Stimulated activated CD8-positive, alpha-beta memory T cell treated with anti-CD3 and anti-CD28 coated beads, Interleukin-7, amount 100 ng/mL, for 24 hours (primary cell): ENCODE data around the gene OR4C6.

Source experiments
- DNase-seq: peaks from one replicate; pipeline ENCODE4 v3.0.0-alpha.2; 2020; ENCODE audit warnings: low read depth

Gene OR4C6

GRCh38 chr11:55661901-55662300 lies at the start of gene OR4C6:
TSS of gene OR4C6 (plus strand) at chr11:55662201. CDS start at chr11:55665167, 2,966 bp downstream.
- no peak for DNase-seq

GRCh38 chr11:55624531-55624930 lies 37.5 kb upstream of the OR4C6 start:
- DNase-seq, result no peak

GRCh38 chr11:55634813-55635212 lies 27.2 kb upstream of the OR4C6 start, which contains the start of gene OR4P4:
TSS of gene OR4P4 (plus strand) at chr11:55635113.
- DNase-seq, result no peak

GRCh38 chr11:55648027-55648426 lies 14.0 kb upstream of the OR4C6 start, which contains the start of gene OR4S2:
TSS of gene OR4S2 (plus strand) at chr11:55648327. CDS start at chr11:55650904, 2,577 bp downstream.
- DNase-seq, result no peak

- DNase-seq, result no peak
Observed at GRCh38 chr11:55652560-55652959, 9.4 kb upstream of the OR4C6 start.

- DNase-seq, result no peak
Observed at GRCh38 chr11:55655096-55655495, 6.9 kb upstream of the OR4C6 start.

- no peak for DNase-seq
Observed at GRCh38 chr11:55658031-55658573, 3.9 kb upstream of the OR4C6 start.

GRCh38 chr11:55658608-55659007 lies 3.4 kb upstream of the OR4C6 start:
- no peak for DNase-seq

DNA sequence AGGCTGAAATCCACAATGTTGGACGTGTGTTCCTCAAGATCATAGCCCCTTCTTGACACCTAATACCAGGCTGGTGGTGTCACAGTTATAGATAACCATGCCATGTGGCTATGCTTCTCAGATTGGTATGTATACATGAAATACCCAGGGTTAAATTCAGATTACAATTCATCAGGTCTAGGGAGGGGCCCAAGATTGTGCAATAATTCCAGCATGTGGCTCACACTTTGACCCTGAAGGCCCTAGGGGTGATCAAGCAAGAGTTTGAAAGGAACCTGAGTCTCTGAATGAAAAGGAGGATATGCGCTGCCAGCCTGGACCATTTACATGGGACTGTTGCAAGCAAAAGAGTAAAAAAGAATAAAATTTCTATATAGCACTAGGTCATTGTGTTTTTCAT lies 7.4 kb downstream of the OR4C6 start:
- DNase-seq, result no peak

DNA sequence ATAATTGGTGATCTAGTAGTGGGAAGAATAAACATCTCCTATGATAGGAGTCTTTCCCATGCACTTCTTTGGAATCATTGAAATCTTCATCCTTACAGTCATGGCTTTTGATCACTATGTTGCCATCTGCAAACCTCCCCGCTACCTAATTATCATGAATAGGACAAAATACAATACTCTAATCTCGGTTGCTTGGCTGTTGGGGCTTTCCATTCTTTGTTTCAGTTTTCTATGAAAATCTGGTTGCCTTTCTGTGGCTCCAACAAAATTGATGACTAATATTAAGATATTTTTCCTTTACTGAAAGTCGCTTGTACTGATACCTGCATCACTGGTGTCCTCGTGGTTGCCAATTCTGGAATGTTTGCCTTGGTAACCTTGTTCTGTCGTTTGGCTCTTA lies 11.9 kb downstream of the OR4C6 start:
- no peak for DNase-seq

DNA sequence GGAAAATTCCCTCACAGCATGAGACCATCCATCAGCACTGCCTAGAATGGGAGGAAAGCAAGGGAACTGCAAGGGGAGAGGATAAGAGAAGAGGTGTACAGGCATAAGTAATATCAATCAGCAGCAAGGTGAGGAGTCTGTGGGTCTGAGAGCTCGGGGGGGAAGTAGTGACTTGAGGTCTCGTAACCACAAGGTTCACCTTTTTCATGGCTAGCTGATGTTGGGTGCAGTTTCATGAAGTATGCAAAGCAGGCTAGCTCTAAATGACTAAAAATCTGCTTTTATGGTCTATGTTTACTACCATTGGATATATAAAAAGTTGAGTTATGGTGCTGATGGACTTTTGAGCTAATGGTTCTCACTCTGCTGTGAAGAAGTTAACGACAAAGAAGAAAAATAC lies 35.8 kb downstream of the OR4C6 start:
- no peak for DNase-seq

DNA sequence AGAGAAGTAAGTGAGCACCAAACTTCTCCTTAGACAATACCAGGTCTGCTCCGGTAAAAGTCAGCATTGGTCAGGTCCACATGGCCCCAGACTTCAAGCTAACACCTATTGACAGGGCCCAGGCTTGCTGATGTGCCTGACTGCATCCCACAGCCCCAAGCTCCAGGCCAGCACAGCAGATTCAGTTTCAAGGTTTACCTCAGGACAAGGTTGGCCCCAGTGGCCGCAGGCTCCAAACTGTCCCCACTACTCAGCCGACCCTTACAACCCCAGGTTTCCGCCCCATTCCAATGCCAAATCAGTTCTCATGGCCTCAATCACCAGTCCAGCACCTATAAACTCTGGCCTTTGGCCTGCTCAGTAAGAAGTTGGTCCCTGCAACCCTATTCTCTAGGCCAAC lies 39.4 kb downstream of the OR4C6 start:
- no peak for DNase-seq

- no peak for DNase-seq
Observed at GRCh38 chr11:55707029-55707428, 45.0 kb downstream of the OR4C6 start.

GRCh38 chr11:55714982-55715888 lies 53.2 kb downstream of the OR4C6 start:
- no peak for DNase-seq
